Gastroesophageal sphincter (tissue), 4 donors: Measurements from ENCODE around the gene MIEN1. TPM values are rescaled to one million over a fixed set of nuclear protein-coding genes. Genes with fewer than 3 reads are reported as not detected.
"Not testable (repeated sequence)": the region's sequence is repeated elsewhere in the genome, so short reads cannot be mapped to it uniquely, and the experiment has no call there.

Experiments
- ATAC-seq: fragments of 150-250 bp; one replicate; pipeline ENCODE4 v1.9.1; 2016; ENCODE audit warnings: mild to moderate bottlenecking, moderate library complexity
- H3K27ac ChIP-seq, 4 donors: fragments of 200-600 bp; sonication (generic) in 3 of 4; 1 replicate in 3 of 4; 2 replicates in 1 of 4; pipeline ENCODE4 v1.5.1; 2016 to 2019
- H3K27me3 ChIP-seq: fragments of 200-600 bp; sonication (generic); one replicate; pipeline ENCODE4 v1.5.1; 2019
- H3K36me3 ChIP-seq, 2 donors: fragments of 200-600 bp; sonication (generic); one replicate each; pipeline ENCODE4 v1.5.1; 2019; ENCODE audit warnings: control low read depth in 1 of 2
- H3K4me1 ChIP-seq, 3 donors: fragments of 200-600 bp; sonication (generic); 1 replicate in 2 of 3; 2 replicates in 1 of 3; pipeline ENCODE4 v1.5.1; 2016 to 2019; ENCODE audit warnings: control low read depth in 2 of 3
- H3K4me3 ChIP-seq, 2 donors: fragments of 200-600 bp; sonication (generic); one replicate each; pipeline ENCODE4 v1.5.1; 2019; ENCODE audit warnings: mild to moderate bottlenecking in 1 of 2, moderate library complexity in 1 of 2
- H3K9me3 ChIP-seq, 3 donors: fragments of 200-600 bp; sonication (generic); one replicate each; pipeline ENCODE4 v1.5.1; 2017 to 2019; ENCODE audit warnings: control low read depth in 2 of 3
- EP300 ChIP-seq: sonication (generic); formaldehyde crosslinking; IDR thresholded peaks from one replicate; pipeline ENCODE4 v1.6.1; 2017; ENCODE audit warnings: antibody characterized with exemption, mild to moderate bottlenecking
- POLR2A ChIP-seq, 2 donors: fragments of 450-650 bp; IDR thresholded peaks; one replicate each; pipeline ENCODE4 v1.6.1; 2017; ENCODE audit warnings: antibody characterized with exemption in 2 of 2, mild to moderate bottlenecking in 2 of 2, moderate library complexity in 1 of 2
- POLR2AphosphoS5 ChIP-seq: sonication (generic); formaldehyde crosslinking; IDR thresholded peaks from one replicate; pipeline ENCODE4 v1.6.1; 2017; ENCODE audit warnings: antibody characterized with exemption
- WGBS, 2 donors: methylation state at CpG; one replicate each; pipeline ENCODE4 v1.1.5; 2018; ENCODE audit warnings: low coverage in 1 of 2; 5-methylcytosine and 5-hydroxymethylcytosine counted together
- total RNA-seq, 4 donors: library from RNA; depleted of rRNA; stranded (reverse); fragments of >200 nt; gene quantifications; one replicate each; pipeline ENCODE4 v1.1.0, GENCODE V29; 2016
- TF ChIP-seq, protein P1 (sequence below), 4 experiments: fragments of 200-600 bp in 2 of 4; fragments of 450-650 bp in 2 of 4; sonication (generic) in 1 of 4; IDR thresholded peaks; one replicate each; pipeline ENCODE4 v1.5.1; 2017 to 2019; ENCODE audit warnings: antibody characterized with exemption in 4 of 4, mild to moderate bottlenecking in 2 of 4, moderate library complexity in 2 of 4

MIEN1 gene
- total RNA-seq, 4 donors from 2014 or later, result 39.4 to 72.4 (median 45.2) TPM

DNA sequence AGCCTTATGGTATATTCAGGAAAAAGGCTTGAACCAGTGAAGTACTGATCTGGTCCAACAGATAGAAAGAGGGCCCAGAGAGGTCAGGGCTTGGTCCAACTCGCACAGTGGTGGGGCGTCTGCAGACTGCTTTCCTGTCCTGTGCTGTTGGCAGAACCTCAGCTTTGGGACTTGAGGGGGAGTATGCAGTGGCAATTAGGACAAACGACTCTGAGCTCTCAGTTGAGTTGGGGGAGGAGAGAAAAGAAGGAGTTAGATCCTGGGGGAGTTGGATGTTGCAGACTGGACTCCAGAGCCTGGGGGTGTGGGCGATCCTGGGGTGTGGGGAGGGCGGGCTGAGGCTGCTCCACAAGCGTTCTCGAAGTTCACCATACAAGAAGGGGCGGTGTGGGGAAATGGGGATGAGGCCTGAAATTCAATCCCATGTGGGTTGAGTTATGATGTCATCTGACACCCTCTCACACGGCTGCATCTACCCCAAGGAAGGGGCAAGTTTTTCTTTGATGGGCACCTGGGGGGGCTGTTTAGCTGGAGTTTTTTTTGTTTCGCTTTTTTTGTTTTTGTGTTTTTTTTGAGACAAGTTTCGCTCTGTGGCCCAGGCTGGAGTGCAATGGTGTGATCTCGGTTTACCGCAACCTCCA, 22.0 kb upstream of the MIEN1 start:
- H3K27me3 ChIP-seq, result peaks cover 15% of the 10 kb centered on the region
- H3K9me3 ChIP-seq, result no peaks in the 10 kb centered on the region
- no peak overlapping the region for H3K4me3 ChIP-seq
- peaks cover 0 to 20% (median 14%) of the 10 kb centered on the region in 3 donors for H3K4me1 ChIP-seq
- H3K36me3 ChIP-seq, result no peaks in the 10 kb centered on the region
- no peak for ATAC-seq
- H3K27ac ChIP-seq, result no peak overlapping the region
- WGBS, 2 donors, result 79 to 82% methylated on average over 5 to 11 of the region's 13 CpGs
- no peak for TF ChIP-seq POLR2A (IDR thresholded peaks at IDR 0.05)
- TF ChIP-seq POLR2AphosphoS5, result no peak
- TF ChIP-seq, protein P1, sequence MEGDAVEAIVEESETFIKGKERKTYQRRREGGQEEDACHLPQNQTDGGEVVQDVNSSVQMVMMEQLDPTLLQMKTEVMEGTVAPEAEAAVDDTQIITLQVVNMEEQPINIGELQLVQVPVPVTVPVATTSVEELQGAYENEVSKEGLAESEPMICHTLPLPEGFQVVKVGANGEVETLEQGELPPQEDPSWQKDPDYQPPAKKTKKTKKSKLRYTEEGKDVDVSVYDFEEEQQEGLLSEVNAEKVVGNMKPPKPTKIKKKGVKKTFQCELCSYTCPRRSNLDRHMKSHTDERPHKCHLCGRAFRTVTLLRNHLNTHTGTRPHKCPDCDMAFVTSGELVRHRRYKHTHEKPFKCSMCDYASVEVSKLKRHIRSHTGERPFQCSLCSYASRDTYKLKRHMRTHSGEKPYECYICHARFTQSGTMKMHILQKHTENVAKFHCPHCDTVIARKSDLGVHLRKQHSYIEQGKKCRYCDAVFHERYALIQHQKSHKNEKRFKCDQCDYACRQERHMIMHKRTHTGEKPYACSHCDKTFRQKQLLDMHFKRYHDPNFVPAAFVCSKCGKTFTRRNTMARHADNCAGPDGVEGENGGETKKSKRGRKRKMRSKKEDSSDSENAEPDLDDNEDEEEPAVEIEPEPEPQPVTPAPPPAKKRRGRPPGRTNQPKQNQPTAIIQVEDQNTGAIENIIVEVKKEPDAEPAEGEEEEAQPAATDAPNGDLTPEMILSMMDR (IDR thresholded peaks at IDR 0.05), result no peak
- no peak for TF ChIP-seq EP300

DNA sequence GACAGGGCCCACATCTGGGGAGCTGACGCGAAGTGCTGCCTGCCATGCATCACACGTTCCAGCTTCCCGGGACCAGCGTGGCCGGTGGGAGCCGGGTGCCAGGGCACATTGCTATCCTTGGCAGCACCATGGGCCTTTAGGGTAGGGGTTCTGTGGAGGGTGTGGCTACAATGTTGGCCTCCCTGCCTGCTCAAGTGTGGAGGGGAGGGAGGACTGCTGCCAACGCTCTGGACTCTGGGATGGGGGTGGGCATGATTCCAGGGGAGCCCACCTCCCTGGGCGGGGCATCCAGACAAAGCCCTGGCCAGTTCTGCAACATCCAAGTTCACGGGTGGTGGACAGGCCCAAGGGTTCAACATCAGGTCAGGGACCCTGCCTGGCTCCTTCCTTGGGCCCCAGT, 21.3 kb upstream of the MIEN1 start:
- H3K36me3 ChIP-seq, result no peaks in the 10 kb centered on the region
- no peak overlapping the region for H3K27ac ChIP-seq
- H3K4me3 ChIP-seq, result no peak overlapping the region
- ATAC-seq, result no peak
- H3K4me1 ChIP-seq, result peaks cover 0 to 20% (median 14%) of the 10 kb centered on the region in 3 donors
- TF ChIP-seq POLR2AphosphoS5, result no peak
- 55 to 57% methylated on average over 6 to 7 of the region's 10 CpGs for WGBS, 2 donors
- no peaks in the 10 kb centered on the region for H3K9me3 ChIP-seq
- H3K27me3 ChIP-seq, result peaks cover 15% of the 10 kb centered on the region

DNA sequence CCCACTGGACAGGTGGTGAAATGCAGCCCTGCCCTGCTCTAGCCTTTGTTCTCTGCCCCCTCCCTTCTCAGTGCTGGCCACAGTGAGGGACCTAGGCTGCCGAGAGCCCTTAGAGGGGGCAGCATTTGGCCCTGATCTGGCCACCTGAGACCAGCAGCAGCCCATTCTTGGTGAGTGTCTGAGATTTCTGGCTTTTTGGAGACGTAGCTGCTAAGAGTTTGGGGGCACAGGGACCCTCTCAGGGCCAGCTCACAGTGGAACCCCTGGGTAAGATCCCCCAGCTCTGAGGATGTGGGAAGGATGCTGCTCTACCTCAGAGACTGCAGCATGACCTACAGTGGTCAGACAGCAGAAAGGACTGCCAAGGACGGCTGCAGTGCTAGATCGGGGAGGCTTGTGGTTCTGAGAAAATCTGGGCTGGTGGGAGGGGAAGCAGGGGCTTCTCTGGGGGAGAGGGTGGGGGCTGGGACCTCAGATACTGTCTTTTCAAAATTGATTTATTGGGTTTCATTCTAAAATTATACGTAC, 20.7 kb upstream of the MIEN1 start:
- Histone ChIP-seq H3K4me1 (peaks cover 0 to 20% (median 14%) of the 10 kb centered on the region in 3 donors), H3K4me3 (no peak overlapping the region), H3K36me3 (no peaks in the 10 kb centered on the region), H3K27me3 (peaks cover 15% of the 10 kb centered on the region), H3K9me3 (no peaks in the 10 kb centered on the region), H3K27ac (no peak overlapping the region)
- TF ChIP-seq POLR2A (IDR thresholded peaks at IDR 0.05) (no peak), POLR2AphosphoS5 (no peak), EP300 (no peak)
- TF ChIP-seq, protein P1 (IDR thresholded peaks at IDR 0.05), result no peak
- 33% methylated on average over 1 of the region's 5 CpGs; no CpG with 5 or more reads in 1 of the 2 donors for WGBS, 2 donors
- no peak for ATAC-seq

DNA sequence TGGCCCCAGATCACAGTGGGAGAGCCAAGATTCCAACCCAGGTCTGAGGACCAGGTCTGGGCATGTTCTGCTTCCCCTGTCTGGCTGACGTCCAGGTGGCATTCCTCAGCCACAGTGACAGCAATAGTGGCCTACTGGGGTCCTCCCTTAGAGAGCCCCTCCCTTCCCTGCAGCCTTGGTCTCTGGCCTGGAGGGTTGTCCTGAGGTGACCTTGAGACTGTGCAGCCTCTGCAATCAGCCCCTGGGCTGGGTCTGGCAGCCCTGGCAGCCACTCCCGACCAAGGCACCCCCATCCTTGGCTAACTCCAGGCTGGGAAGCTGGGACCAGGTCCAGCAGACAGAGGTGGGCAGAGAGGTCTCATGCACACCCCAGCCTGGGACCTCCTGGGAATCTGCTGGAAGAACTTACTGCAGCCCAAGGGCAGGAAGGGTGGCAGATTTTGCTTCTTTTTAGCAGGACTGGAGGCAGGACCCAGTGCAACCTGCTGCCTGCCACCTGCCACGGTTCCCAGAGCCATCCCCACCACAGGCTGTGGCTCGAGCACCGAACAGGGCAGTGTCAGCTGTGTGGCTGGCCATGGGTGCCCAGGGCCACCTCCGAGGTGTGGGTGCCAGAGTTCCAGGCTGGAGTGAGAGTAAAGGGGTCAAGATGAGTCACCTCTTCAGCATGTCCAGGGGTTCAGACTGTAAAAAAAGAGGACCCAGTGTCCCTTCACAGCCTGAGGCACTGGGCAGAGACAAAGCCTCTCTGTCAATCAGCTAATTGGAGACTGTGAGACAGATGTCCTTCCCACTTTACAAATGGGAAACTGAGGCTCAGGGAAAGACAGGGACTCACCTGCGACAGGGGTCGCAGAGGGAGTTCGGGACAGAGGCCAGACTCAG, 20.0 kb upstream of the MIEN1 start:
- Histone ChIP-seq H3K27me3 (peaks cover 19% of the 10 kb centered on the region), H3K4me1 (peaks cover 0 to 18% (median 14%) of the 10 kb centered on the region in 3 donors), H3K9me3 (no peaks in the 10 kb centered on the region), H3K27ac (no peak overlapping the region), H3K4me3 (no peak overlapping the region), H3K36me3 (no peaks in the 10 kb centered on the region)
- ATAC-seq, result no peak
- no CpG with 5 or more reads among the region's 9 CpGs for WGBS, 2 donors
- TF ChIP-seq, protein P1 (IDR thresholded peaks at IDR 0.05), result no peak

DNA sequence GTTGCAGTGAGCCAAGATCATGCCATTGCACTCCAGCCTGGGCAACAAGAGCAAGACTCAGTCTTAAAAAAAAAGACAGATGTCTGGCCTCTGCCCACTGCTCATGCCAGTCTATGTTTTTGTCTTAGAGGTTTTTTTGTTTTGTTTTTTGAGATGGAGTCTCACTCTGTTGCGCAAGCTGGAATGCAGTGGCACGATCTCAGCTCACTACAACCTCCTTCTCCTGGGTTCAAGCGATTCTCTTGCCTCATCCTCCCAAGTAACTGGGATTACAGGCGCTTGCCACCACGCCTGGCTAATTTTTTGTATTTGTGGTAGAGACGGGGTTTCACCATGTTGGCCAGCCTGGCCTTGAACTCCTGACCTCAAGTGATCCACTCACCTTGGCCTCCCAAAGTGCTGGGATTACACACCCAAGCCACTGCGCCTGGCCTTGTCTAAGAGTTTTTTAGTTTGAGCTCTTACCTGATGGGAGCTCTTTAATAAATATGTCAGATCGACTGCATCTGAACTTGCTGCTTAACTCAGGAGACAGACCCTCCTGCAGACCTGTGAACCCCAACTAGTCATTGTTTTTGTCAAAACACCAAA, 18.2 kb upstream of the MIEN1 start:
- H3K27ac ChIP-seq, H3K4me3 ChIP-seq, H3K36me3 ChIP-seq, H3K4me1 ChIP-seq, H3K9me3 ChIP-seq, ATAC-seq: not testable (repeated sequence)
- peaks cover 36% of the 10 kb centered on the region for H3K27me3 ChIP-seq
- 90 to 100% methylated on average over 4 to 8 of the region's 8 CpGs for WGBS, 2 donors
